ENCODE data around the gene CHRNA4. TPM values are rescaled to one million over a fixed set of nuclear protein-coding genes. Genes with fewer than 3 reads are reported as not detected.

The CHRNA4 gene
- total RNA-seq, 2 experiments from 2014 or later = not detected

- CTCF ChIA-PET = no interaction called here
Observed at GRCh38 chr20:63319164-63320040, 41.7 kb downstream of the CHRNA4 start.

DNA sequence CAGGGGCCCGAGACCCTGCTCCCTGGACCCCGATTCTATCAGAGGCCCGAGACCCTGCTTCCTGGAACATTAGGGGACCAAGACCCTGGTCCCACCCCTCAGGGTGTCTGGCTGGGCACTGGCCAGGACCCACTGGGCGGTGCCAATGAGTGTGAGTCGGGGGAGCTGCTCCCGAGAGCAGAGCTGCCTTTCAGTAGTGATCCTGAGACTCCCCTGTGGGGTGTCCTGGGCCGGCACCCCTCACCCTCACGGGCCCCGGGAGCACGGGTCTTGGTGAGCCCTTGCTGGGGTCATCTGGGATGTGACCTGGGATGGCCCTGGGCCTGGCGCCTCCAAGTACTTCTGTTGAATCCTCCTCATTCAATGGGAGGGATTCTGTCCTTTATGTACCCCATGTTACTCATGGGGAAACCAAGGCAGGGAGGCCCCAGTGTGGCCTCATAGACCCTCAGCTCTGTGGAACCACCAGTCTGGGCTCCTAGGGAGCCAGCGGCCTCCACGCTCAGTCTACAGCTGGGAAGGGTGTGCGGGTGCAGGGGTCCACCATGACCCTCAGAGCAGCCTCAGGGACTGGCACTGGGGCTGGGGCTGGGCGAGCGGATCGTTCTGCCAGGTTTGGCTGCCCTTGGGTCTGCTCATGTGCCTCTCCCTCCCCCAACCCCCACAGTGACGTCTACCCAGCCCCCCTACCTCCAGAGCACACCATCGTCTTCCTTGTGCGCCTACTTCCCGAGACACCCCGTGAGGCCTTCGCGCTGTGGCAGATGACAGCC, 42.6 kb downstream of the CHRNA4 start:
- H3K4me1 Mint-ChIP-seq (ENCODE audit: low read depth) = no peaks in the 10 kb centered on the region
- DNase-seq (no peak), ATAC-seq (no peak)
- CTCF ChIA-PET = no interaction called here
- H3K27me3 Mint-ChIP-seq (ENCODE audit: low read depth) = peaks cover 5% of the 10 kb centered on the region
- no peak overlapping the region for H3K27ac Mint-ChIP-seq
- POLR2A ChIA-PET = no interaction called here
- H3K36me3 Mint-ChIP-seq (ENCODE audit: low read depth) = no peaks in the 10 kb centered on the region
- H3K4me3 Mint-ChIP-seq = no peak overlapping the region
- no peaks in the 10 kb centered on the region for H3K9me3 Mint-ChIP-seq (ENCODE audit: insufficient read depth)

More at GRCh38 chr20:63319164-63320040, 41.7 kb downstream of the CHRNA4 start:
- H3K4me3 Mint-ChIP-seq = no peak overlapping the region
- no peaks in the 10 kb centered on the region for H3K9me3 Mint-ChIP-seq (ENCODE audit: insufficient read depth)
- peaks cover 11% of the 10 kb centered on the region for H3K27me3 Mint-ChIP-seq (ENCODE audit: low read depth)
- H3K36me3 Mint-ChIP-seq (ENCODE audit: low read depth) = no peaks in the 10 kb centered on the region
- POLR2A ChIA-PET = no interaction called here
- no peaks in the 10 kb centered on the region for H3K4me1 Mint-ChIP-seq (ENCODE audit: low read depth)
- no peak overlapping the region for H3K27ac Mint-ChIP-seq
- ATAC-seq (no peak), DNase-seq (no peak)

DNA sequence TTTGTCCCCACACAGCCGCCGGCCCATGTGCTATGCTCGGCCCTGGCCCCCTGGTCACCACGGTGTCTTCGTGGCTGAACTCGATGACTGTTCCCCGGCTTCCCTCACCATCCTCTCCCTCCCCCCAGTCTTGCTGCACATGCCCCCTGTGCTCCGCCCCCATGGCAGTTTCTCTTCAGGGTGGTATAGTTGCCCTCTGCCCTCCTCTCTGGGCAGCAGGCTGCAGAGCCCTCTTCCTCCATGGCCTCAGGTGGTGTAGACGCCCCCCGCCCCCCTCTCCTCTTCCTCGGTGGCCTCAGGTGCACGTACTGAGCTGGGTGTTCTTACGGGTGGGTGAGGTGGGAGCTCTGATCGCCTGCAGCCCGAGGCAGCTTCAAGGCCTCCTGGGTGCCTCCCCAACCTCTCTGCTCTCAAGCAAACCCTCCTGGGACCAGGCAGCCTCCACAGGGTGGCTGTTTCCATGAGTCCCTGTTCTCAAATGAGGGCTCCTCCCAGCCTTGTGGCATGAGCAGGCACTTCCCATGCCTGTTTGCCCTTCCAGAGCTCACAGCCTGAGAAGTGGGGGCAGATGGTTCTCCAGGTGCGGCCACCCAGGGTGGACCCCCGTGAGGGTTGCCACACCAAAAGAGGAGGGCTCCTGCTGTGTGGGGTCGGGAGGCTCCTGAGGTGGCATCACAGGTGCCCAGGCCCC, 43.4 kb downstream of the CHRNA4 start:
- Mint-ChIP-seq H3K36me3 (ENCODE audit: low read depth) (no peaks in the 10 kb centered on the region), H3K9me3 (ENCODE audit: insufficient read depth) (no peaks in the 10 kb centered on the region), H3K4me3 (no peak overlapping the region), H3K27me3 (ENCODE audit: low read depth) (no peaks in the 10 kb centered on the region), H3K27ac (no peak overlapping the region), H3K4me1 (ENCODE audit: low read depth) (no peaks in the 10 kb centered on the region)
- no peak for ATAC-seq
- no peak for DNase-seq
- POLR2A ChIA-PET = no interaction called here
- CTCF ChIA-PET = no interaction called here

GRCh38 chr20:63317061-63317460, 44.1 kb downstream of the CHRNA4 start:
- no peaks in the 10 kb centered on the region for H3K27me3 Mint-ChIP-seq (ENCODE audit: low read depth)
- DNase-seq (no peak), ATAC-seq (no peak)
- H3K36me3 Mint-ChIP-seq (ENCODE audit: low read depth) = no peaks in the 10 kb centered on the region
- H3K4me1 Mint-ChIP-seq (ENCODE audit: low read depth) = no peaks in the 10 kb centered on the region
- H3K9me3 Mint-ChIP-seq (ENCODE audit: insufficient read depth) = no peaks in the 10 kb centered on the region
- ChIA-PET POLR2A (no interaction called here), CTCF (no interaction called here)
- no peak overlapping the region for H3K4me3 Mint-ChIP-seq
- no peak overlapping the region for H3K27ac Mint-ChIP-seq

DNA sequence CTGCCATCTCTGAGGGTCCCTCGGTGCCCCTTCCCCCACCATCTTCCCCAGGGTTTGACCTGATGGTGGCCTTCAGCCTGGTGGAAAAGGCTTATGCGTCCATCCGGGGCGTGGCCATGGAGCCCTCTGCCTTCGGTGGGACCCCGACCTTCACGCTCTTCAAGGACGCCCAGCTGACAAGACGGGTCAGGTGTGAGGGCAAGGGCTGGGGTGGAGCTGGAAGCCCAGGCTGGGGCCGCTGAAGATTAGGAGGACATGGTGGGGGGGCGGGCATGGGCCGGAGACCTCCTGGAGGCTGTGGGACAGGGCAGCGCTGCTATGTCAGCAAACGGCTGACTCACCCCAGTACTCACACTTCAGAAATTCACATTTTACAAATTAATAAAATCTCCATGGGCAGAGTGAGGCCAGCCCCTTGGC, 44.6 kb downstream of the CHRNA4 start:
- H3K36me3 Mint-ChIP-seq (ENCODE audit: low read depth) = no peaks in the 10 kb centered on the region
- no peak overlapping the region for H3K4me3 Mint-ChIP-seq
- ATAC-seq = no peak
- H3K27me3 Mint-ChIP-seq (ENCODE audit: low read depth) = no peaks in the 10 kb centered on the region
- no peak overlapping the region for H3K27ac Mint-ChIP-seq
- ChIA-PET CTCF (no interaction called here), POLR2A (no interaction called here)
- no peaks in the 10 kb centered on the region for H3K9me3 Mint-ChIP-seq (ENCODE audit: insufficient read depth)
- H3K4me1 Mint-ChIP-seq (ENCODE audit: low read depth) = no peaks in the 10 kb centered on the region
- no peak for DNase-seq

DNA sequence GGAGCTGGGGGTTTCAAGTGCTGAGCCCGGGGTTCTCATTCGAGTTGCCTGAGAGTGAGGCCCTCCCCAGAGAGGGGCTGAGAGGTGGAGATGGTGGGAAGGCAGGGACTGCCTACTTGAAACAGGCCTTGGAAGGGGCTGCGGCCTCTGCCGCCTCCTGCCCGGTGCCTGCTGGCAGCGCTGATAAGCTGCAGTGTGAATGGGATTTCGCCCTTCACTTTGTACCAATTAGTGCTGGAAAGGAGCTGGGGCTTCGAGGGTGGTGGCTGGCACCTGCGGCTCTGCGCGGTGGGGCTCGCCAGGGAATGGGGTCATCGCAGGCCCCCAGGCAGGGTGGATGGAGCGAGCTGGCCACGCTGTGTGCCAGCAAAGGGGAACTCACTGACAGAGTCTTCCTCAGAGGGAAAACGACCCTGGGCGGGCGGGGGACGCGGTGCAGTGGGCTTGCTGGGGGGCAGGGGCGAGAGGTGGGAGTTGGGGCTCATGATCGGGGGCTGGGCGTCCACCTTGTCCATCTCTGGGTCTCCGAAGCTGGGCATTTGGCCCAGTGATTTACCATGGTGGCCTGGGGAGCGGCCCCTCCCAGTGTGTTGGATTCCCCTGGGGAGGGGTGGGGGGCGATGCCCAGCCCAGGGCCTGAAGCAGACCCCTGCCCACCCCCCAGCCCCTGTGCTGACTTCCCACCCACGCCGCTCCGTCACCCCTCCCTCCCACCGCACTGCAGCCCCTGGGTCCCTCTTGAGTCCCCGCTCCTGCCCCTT, 45.2 kb downstream of the CHRNA4 start:
- no peak overlapping the region for H3K4me3 Mint-ChIP-seq
- POLR2A ChIA-PET = no interaction called here

DNA sequence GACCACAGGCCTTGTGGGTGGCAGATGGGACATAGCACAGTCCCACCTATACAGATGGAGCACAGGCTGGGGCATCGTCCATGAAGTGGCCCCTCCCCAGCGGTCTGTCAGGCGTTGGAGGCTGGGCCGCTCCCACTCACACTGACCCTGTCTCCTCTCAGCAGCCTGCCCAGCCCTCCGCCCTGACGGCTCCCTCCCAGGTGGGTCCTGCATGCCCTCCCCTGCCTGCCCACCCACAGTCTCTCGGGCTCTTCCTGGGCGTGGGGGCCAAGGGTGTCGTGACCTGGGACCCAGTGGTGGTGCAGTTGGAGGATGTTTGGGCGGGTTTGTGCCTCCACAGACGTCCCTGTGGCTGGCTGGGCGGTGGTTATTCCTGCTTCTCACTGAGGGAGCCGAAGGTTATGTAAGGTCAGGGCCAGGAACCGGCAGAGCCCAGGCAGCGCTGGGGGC, 45.9 kb downstream of the CHRNA4 start:
- H3K4me1 Mint-ChIP-seq (ENCODE audit: low read depth) = no peaks in the 10 kb centered on the region
- no peaks in the 10 kb centered on the region for H3K9me3 Mint-ChIP-seq (ENCODE audit: insufficient read depth)
- DNase-seq (no peak), ATAC-seq (no peak)
- ChIA-PET CTCF (no interaction called here), POLR2A (no interaction called here)
- H3K4me3 Mint-ChIP-seq = no peak overlapping the region
- H3K27ac Mint-ChIP-seq = no peak overlapping the region
- no peaks in the 10 kb centered on the region for H3K36me3 Mint-ChIP-seq (ENCODE audit: low read depth)
- no peaks in the 10 kb centered on the region for H3K27me3 Mint-ChIP-seq (ENCODE audit: low read depth)

More for the DNA sequence above, 45.2 kb downstream of the CHRNA4 start:
- no peak for ATAC-seq
- Mint-ChIP-seq H3K36me3 (ENCODE audit: low read depth) (no peaks in the 10 kb centered on the region), H3K27me3 (ENCODE audit: low read depth) (no peaks in the 10 kb centered on the region), H3K4me1 (ENCODE audit: low read depth) (no peaks in the 10 kb centered on the region), H3K27ac (no peak overlapping the region), H3K9me3 (ENCODE audit: insufficient read depth) (no peaks in the 10 kb centered on the region)
- no peak for DNase-seq
- CTCF ChIA-PET = no interaction called here

DNA sequence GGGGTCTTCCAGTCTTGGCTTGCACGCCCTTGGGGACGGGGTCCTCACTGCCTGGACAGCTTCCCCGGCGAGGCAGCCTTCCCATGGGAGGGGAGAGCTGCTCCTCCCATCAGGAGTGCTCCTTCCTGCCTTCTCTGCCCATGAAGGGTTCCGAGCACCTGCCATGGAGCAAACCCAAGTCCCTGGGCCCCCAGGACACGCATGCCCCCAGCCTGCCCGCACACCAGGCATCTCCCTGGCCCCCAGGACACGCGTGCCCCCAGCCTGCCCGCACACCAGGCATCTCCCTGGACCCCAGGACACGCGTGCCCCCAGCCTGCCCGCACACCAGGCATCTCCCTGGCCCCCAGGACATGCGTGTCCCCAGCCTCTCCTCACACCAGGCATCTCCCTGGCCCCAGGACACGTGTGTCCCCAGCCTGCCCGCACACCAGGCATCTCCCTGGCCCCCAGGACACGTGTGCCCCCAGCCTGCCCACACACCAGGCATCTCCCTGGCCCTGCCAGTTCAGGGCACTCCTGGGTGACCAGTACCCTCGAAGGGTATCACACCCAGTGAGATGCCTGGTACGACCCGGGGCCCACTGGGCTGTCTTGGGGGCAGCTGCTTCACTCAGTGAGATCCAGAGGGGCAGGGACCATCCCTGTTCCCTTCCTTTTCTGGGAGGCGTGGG, 46.4 kb downstream of the CHRNA4 start:
- Mint-ChIP-seq H3K4me3 (no peak overlapping the region), H3K27me3 (ENCODE audit: low read depth) (no peaks in the 10 kb centered on the region), H3K27ac (no peak overlapping the region), H3K9me3 (ENCODE audit: insufficient read depth) (no peaks in the 10 kb centered on the region), H3K36me3 (ENCODE audit: low read depth) (no peaks in the 10 kb centered on the region), H3K4me1 (ENCODE audit: low read depth) (no peaks in the 10 kb centered on the region)
- no peak for ATAC-seq
- POLR2A ChIA-PET = no interaction called here
- CTCF ChIA-PET = no interaction called here
- DNase-seq = no peak

- no peak for DNase-seq
- H3K27ac Mint-ChIP-seq = no peak overlapping the region
- no peaks in the 10 kb centered on the region for H3K9me3 Mint-ChIP-seq (ENCODE audit: insufficient read depth)
- no peak overlapping the region for H3K4me3 Mint-ChIP-seq
- no peaks in the 10 kb centered on the region for H3K36me3 Mint-ChIP-seq (ENCODE audit: low read depth)
- no peaks in the 10 kb centered on the region for H3K27me3 Mint-ChIP-seq (ENCODE audit: low read depth)
- CTCF ChIA-PET = no interaction called here
- POLR2A ChIA-PET = no interaction called here
- no peak for ATAC-seq
- H3K4me1 Mint-ChIP-seq (ENCODE audit: low read depth) = no peaks in the 10 kb centered on the region
Observed at GRCh38 chr20:63314015-63314471, 47.1 kb downstream of the CHRNA4 start.

- CTCF ChIA-PET = no interaction called here
Observed at GRCh38 chr20:63313349-63314014, 47.7 kb downstream of the CHRNA4 start.

More at GRCh38 chr20:63313349-63314014, 47.7 kb downstream of the CHRNA4 start:
- no peak overlapping the region for H3K4me3 Mint-ChIP-seq
- no peaks in the 10 kb centered on the region for H3K4me1 Mint-ChIP-seq (ENCODE audit: low read depth)
- no peaks in the 10 kb centered on the region for H3K9me3 Mint-ChIP-seq (ENCODE audit: insufficient read depth)
- no peak for ATAC-seq
- POLR2A ChIA-PET = no interaction called here
- no peak for DNase-seq
- H3K27ac Mint-ChIP-seq = no peak overlapping the region
- no peaks in the 10 kb centered on the region for H3K36me3 Mint-ChIP-seq (ENCODE audit: low read depth)
- H3K27me3 Mint-ChIP-seq (ENCODE audit: low read depth) = no peaks in the 10 kb centered on the region

Measured in activated CD8-positive, alpha-beta T cell treated with anti-CD3 and anti-CD28 coated beads, Interleukin-2, amount 10 ng/mL, durations not matched to agents 7 days and 5 days (primary cell).